Upper lobe of right lung (tissue), 1 donor: ENCODE measurements around the gene NRBF2. TPM values are rescaled to one million over a fixed set of nuclear protein-coding genes. Genes with fewer than 3 reads are reported as not detected.

ENCODE experiments used
- ATAC-seq: fragments of 200-7000 bp; cut with Tn5 transposase; one replicate; pipeline ENCODE4 v1.9.1; 2020; ENCODE audit warnings: mild to moderate bottlenecking, moderate library complexity
- DNase-seq: peaks from one replicate; pipeline ENCODE4 v3.0.0-alpha.2; 2020
- H3K27ac ChIP-seq: fragments of 200-600 bp; one replicate; pipeline ENCODE4 v1.8.0; 2022
- H3K27me3 ChIP-seq: fragments of 200-600 bp; one replicate; pipeline ENCODE4 v1.8.0; 2022; ENCODE audit warnings: mild to moderate bottlenecking
- H3K36me3 ChIP-seq: fragments of 200-600 bp; one replicate; pipeline ENCODE4 v1.8.0; 2022
- H3K4me1 ChIP-seq: fragments of 200-600 bp; one replicate; pipeline ENCODE4 v1.8.0; 2022
- H3K4me3 ChIP-seq: fragments of 200-600 bp; one replicate; pipeline ENCODE4 v1.8.0; 2022; ENCODE audit warnings: mild to moderate bottlenecking
- H3K9me3 ChIP-seq: fragments of 200-600 bp; one replicate; pipeline ENCODE4 v1.8.0; 2022
- intact Hi-C: fragments of 100-400 bp; cut with DNase I; formaldehyde crosslinking; loops from one replicate; pipeline ENCODE4 v1.11.0; 2022
- total RNA-seq: library from RNA; stranded (reverse); fragmentation: NEBNext Ultra II Directional; extraction: Animal tissue kit (Norgen Biotek cat#: 25700); gene quantifications from one replicate; pipeline ENCODE4 v1.2.1, GENCODE V29; 2021
- TF ChIP-seq, protein P1 (sequence below): fragments of 200-600 bp; IDR thresholded peaks from one replicate; pipeline ENCODE4 v1.8.0; 2022; ENCODE audit warnings: antibody characterized with exemption
- donor health status: DM: no; HTN: yes; CAD: no; lungs with severe emphysema.

Gene NRBF2
- total RNA-seq, 1 donor from 2014 or later = 20.6 TPM

DNA sequence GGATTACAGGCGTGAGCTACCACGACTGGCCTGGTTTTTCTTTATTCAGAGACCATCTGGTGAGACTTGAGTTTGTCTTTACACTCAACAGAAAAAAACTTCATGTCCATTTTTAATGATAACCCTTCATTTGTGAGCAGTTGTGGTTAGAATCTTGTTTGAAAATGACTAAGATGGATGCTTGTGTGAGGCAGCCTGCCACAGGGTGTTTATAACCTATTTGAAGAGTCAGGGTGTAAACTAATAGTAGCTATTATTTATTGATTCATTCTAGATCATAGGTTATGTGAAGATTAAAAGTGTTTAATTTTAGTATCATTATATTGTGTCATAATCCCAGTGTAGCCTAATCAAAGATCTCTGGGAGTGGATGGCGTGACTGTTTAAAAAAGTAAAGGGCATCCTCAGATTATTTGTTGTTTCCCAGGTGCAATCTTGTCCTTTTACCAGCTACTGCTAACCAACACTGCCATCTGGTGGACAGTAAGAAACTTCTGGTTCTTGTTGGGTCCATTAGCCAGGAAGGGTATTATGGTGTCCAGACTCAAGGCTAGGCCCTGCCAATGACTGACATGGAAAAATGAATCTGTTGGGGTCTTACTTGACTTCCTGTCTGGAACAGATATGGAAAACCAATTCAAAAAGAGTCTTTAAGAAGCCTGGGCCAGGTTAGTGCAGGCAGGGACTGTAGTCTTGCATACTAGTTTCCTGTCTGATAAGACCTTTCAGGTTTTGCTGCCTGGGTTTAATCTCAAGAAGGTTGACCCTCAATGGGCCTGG lies 24.9 kb downstream of the NRBF2 start:
- intact Hi-C loops = no loop called here
- Histone ChIP-seq H3K36me3 (peaks cover 22% of the 10 kb centered on the region), H3K4me3 (no peak overlapping the region), H3K4me1 (peaks cover 3% of the 10 kb centered on the region), H3K27ac (no peak overlapping the region), H3K27me3 (no peaks in the 10 kb centered on the region), H3K9me3 (no peaks in the 10 kb centered on the region)
- TF ChIP-seq, protein P1, sequence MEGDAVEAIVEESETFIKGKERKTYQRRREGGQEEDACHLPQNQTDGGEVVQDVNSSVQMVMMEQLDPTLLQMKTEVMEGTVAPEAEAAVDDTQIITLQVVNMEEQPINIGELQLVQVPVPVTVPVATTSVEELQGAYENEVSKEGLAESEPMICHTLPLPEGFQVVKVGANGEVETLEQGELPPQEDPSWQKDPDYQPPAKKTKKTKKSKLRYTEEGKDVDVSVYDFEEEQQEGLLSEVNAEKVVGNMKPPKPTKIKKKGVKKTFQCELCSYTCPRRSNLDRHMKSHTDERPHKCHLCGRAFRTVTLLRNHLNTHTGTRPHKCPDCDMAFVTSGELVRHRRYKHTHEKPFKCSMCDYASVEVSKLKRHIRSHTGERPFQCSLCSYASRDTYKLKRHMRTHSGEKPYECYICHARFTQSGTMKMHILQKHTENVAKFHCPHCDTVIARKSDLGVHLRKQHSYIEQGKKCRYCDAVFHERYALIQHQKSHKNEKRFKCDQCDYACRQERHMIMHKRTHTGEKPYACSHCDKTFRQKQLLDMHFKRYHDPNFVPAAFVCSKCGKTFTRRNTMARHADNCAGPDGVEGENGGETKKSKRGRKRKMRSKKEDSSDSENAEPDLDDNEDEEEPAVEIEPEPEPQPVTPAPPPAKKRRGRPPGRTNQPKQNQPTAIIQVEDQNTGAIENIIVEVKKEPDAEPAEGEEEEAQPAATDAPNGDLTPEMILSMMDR = peak; percentile 82
- no peak for DNase-seq
- ATAC-seq = peak; percentile 90

DNA sequence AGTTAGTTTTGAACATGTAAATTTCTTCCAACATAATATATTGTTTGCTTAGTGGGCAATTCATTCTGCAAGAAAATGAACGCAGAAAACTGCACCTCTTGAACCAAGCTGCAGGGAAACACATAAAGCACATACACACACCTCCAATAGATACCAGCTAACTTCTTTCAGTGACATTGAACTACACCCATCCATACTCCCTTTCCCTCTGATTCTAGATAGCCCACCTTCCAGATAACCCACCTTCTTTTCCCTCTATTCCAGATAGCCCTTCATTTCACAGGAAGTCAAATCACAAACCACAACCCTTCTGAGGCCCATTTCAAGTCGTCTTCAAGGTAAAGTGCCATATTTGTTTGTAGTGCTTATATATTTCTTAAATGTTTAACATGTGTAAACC lies 28.5 kb downstream of the NRBF2 start:
- ATAC-seq = no peak
- H3K27me3 ChIP-seq = no peaks in the 10 kb centered on the region
- peaks cover 6% of the 10 kb centered on the region for H3K4me1 ChIP-seq
- no peak overlapping the region for H3K27ac ChIP-seq
- H3K4me3 ChIP-seq = no peak overlapping the region
- no peaks in the 10 kb centered on the region for H3K9me3 ChIP-seq
- intact Hi-C loops = no loop called here
- peaks cover 24% of the 10 kb centered on the region for H3K36me3 ChIP-seq
- DNase-seq = no peak
- TF ChIP-seq, protein P1 = no peak

DNA sequence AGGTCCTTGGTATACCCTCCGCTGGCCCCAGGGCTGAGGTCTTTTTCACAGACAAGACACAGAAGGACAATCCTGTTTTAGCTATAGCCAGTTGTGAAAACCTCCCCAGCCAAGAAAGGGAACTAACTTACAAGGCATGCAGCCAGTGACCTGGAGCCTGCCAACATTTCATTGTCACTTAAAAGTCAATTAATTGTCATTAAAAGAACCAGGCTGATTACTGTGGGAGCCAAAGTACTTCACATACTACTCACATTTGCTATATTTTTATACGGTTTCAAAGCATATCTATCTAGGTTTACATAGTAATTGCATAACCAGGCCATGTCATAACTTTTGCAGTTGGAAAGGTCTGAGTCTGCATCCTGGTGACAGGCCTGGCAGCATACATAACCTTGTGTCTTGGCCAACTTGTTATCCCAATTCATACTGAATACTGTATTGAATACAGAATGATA lies 31.1 kb downstream of the NRBF2 start:
- H3K27me3 ChIP-seq = no peaks in the 10 kb centered on the region
- H3K4me3 ChIP-seq = no peak overlapping the region
- TF ChIP-seq, protein P1 = no peak
- intact Hi-C loops = no loop called here
- H3K36me3 ChIP-seq = peaks cover 38% of the 10 kb centered on the region
- H3K27ac ChIP-seq = no peak overlapping the region
- DNase-seq (no peak), ATAC-seq (peak; percentile 31)
- no peaks in the 10 kb centered on the region for H3K9me3 ChIP-seq
- H3K4me1 ChIP-seq = peaks cover 6% of the 10 kb centered on the region

DNA sequence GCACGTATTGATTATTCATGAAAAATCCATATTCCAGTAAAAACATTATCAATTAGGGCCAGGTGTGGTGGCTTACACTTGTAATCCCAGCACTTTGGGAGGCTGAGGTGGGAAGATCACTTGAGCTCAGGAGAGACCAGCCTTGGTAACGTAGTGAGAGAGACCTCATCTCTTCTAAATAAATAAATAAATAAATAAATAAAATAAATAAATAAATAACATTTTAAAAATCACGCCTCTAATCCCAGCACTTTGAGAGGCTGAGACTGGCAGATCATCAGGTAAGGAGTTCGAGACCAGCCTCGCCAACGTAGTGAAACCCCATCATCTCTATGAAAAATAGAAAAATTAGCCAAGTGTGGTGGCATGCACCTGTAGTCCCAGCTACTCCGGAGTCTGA lies 32.1 kb downstream of the NRBF2 start:
- Histone ChIP-seq H3K4me1 (peaks cover 6% of the 10 kb centered on the region), H3K36me3 (peaks cover 42% of the 10 kb centered on the region), H3K27me3 (no peaks in the 10 kb centered on the region), H3K27ac (no peak overlapping the region), H3K9me3 (no peaks in the 10 kb centered on the region), H3K4me3 (no peak overlapping the region)
- ATAC-seq (no peak), DNase-seq (no peak)
- intact Hi-C loops = no loop called here
- TF ChIP-seq, protein P1 = no peak

DNA sequence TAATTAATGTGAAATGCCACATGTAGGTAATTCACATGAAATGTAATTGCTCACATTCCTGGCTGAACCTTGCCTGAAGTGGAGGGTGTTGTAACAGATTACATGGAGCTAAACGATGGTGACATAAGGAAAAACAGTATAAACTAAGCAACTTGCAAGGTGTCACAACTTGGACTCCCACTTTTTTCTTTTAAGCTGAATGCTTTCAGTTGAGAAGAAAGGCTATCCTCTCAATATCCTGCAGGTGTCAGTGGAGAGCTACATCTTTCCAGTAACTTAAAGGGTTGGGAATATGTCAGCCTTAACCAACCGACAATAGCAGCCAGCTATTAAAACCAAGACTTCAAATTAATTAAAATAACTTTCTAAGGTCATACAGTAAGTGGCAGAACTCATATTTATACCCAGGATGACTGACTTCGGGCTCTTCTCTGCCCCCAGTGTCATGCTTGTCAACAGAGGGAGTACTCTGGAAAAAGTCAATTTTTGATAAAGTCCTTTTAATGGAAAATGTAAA lies 33.7 kb downstream of the NRBF2 start:
- TF ChIP-seq, protein P1 = peak; percentile 79
- peak; percentile 90 for ATAC-seq
- H3K4me3 ChIP-seq = no peak overlapping the region
- no peaks in the 10 kb centered on the region for H3K27me3 ChIP-seq
- no peak overlapping the region for H3K27ac ChIP-seq
- intact Hi-C loops = no loop called here
- peaks cover 48% of the 10 kb centered on the region for H3K36me3 ChIP-seq
- DNase-seq = no peak
- no peaks in the 10 kb centered on the region for H3K9me3 ChIP-seq
- peaks cover 6% of the 10 kb centered on the region for H3K4me1 ChIP-seq
